KG1 (cell line): ENCODE measurements around the gene SRP14.

Source experiments
- DNase-seq: peaks from one replicate; lab custom pipeline; 2025; lab: John Stamatoyannopoulos, UW

SRP14 gene

DNA sequence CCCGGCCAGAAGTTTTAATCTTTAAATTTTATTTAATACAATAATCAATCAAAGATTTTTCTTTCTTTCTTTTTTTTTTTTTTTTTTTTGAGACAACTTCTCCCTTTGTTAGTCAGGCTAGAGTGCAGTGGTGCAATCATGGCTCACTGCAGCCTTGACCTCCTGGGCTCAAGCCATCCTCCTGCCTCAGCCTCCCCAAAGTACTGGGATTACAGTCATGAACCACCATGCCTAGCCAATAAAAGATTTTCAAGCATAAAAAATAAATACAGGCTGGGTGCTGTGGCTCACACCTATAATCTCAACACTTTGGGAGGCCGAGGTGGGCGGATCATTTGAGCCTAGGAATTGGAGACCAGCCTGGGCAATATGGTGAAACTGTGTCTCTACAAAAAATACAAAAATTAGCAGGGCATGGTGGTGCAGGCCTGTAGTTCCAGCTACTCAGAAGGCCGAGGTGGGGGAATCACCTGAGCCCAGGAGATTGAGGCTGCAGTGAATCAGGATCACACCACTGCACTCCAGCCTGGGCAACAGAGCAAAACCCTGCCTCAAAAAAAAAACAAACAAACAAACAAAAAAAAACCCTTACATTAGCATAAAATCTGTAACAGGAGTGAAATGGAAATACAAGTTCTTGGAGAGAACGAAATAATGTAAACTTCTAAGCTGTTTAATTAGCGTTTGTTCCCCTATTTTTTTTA is 29.1 kb upstream of the SRP14 start:
- no peak for DNase-seq

DNA sequence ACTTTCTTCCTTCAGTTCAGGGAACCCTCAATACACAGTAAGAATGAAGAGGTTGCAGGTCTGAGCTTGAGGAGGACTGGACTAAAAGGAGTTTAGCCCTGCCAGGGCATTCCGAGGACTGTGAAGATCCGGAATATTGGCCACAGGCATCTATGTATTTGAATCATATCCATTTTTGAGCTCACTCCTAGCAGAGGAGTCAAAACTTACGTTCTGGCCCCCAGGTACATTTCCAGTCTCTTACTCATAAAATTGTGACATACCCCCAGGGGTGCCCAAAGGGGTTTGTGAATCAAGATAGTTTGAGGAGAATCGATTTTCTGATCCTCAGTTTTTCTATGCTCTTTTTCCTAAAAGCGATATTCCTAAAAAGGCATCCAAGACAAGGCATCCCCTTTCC is 27.6 kb upstream of the SRP14 start:
- no peak for DNase-seq

DNA sequence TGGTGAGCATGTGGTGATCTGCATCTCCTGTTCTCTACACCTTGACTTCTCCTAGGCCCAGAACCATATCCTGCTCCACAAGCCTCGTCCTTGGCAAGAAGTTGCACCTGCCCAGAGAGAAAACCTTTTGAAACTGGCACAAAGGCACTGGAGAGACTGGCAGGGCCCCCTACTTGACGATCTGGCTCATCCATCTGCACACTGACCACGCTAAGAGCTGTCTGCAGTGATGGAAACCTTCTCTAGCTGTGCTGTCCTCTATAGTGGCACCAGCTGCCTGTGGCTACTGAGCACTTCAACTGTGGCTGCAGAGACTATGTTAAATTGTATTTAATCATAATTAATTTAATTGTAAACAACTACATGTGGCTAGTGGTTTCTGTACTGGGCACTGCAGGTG is 26.2 kb upstream of the SRP14 start:
- DNase-seq, result no peak

DNA sequence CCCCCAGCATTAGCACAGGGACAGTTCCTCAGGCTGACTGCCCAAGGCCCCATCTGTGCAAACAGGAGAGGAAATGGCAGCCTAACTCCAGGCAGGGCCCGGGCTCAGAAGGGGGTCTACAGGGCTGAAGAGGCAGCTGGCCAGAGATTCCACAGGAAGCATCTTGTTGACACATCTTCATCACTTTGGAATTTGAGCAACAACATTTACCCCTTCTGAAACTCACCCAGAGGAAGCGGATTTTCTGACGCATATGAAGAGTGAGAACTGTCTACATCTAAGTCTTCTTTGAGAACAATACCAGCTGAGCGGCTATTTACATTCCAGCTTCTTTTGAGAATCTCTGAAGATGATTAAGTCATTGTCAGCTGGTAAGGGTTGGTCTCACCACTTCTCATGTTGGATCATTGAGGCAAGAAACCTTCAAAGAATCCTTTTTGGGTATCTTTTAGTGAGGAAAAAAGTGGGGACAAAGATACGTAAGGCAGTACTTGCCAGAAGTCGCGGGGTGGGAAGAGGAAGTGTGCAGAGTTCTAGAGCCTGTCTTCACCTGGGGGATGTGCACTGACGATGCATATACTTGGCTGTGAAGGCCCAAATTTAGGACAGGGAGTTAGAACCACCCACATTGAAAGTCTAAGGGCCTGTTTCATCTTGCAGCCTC is 25.4 kb upstream of the SRP14 start:
- no peak for DNase-seq

DNA sequence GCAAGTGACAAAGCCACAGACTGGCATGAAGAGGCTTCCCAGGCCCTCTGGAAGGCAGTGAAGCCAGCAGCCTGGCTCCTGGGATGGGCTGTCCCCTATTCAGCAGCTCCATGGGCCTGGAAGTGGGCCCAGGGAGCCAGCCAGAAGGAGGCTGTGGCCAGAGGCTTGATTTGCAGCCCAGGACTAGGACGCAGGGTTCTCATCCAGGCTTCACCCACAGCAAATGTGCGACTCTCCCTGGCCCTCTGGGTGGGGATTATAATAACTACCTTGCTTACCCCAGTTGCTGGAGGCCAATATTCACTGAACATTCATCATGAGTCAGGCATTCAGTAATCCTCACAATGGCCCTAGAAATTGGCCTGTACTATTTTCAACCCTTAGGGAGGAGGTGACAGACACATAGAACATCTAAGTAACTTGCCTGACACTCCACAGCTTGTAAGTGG is 24.6 kb upstream of the SRP14 start:
- no peak for DNase-seq

DNA sequence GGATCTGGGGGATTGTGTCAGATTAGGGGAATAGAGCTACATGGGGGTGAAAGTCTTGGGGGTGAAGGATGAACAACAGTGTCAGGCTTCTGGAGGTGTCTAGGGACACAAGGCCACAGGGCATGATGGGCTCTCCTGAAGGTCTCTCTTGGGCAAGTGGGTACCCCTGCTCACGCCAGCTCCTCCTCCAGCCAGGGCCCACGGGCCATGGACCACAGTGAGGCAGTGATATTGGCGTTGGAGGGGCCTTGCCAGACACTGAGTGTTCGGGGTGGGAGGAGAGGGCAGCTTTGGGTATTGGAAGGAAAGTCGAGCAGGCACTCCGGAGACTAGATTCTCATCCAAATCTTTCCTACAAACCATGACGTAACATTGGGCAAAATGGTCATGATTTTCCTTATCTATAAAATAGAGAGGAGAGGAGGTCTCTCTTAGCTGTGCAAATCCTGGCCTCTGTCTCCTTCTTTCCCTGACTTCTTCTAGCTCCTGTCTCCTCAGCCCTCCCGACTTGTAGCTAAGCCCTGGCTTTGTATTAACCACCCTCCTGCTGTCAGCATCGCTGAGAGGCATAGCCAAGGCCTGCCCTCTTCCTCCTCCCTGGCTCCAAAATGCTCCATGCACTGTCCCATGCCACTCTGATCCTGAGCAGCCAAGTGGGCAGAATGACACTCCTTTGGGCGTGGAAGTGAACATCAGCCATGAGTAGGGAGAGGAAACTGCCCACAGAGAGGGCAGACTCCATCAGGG is 24.0 kb upstream of the SRP14 start:
- no peak for DNase-seq

DNA sequence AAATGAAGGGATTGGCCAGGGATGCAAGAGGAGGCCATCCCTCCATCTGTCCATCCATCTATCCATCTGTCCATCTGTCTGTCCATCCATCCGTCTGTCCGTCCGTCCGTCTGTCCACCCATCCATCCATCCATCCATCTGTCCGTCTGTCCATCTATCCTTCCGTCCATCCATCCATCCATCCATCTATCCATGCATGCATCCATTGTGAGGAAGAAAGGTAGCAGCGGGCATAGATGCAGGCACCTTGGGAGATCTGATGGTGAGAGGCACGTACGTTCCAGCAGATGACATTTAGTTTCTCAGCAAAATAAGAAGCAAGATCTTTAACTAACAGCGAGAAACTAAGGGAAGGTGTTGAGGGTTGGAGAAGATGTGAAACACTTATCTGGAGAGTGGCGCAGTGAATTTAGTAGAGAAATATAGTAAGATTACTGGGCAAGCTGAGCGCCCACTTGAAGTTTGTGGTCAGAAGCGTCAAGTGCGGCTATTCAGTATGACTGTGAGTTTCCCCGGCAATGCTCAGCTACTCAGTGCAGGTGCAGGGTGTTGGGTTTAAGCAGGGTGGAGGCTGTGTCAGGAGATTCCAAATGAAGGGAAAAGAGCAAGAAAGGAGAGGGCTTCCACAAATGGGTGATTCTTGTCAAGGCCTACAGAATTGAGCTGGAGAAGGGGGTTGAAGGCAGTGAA is 22.4 kb upstream of the SRP14 start:
- no peak for DNase-seq

DNA sequence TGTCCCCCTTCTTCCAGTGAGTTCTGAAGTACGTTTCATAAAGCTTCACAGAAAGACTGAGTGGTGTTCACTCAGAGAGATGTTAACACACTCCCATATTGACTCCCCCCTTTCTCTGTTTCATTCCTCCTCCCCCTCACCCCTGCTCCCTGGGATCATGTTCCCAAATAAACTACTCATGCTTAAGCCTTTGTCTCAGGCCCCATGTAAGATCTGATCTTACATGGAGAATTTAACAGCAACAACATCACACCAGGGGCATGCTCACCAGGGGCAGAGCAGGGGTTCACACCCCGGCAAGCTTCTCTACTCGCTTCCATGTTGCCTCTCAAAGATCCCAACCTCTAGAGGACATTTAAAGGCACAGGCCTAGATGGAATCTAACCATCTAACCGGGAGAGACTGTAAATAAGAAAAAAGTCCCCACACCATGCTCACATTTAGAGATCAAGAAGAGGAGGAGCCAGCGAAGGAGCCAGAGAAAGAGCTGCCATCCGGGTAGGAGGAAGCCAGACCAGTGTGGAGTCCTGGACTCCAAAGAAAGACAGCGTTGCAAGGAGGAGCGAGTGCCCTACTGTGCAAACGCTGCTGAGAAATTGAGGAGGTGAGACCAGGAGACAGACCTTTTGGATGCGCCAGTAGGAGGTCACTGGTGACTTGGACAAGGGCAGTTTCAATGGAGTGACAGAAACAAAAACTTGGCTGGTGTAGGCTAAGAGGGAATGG is 21.4 kb upstream of the SRP14 start:
- no peak for DNase-seq

DNA sequence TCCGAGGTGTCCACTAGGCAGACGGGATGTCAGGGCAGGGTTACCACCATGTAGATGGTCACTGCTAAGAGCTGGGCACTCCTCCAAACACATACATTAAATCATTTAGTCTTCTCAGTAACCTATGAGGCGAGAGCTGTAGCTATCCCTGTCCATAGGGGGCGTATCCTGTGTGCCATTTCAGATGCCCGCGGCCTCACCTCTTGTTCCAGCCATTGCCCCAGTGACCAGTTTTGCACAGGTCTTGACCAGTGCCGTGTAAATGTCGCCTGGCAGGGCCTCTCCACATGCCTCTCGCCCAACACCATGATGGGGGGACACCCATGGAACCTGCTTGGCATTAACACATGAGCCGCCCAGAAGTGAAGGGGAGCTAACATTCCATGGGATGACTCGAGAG is 20.8 kb upstream of the SRP14 start:
- DNase-seq, result no peak

DNA sequence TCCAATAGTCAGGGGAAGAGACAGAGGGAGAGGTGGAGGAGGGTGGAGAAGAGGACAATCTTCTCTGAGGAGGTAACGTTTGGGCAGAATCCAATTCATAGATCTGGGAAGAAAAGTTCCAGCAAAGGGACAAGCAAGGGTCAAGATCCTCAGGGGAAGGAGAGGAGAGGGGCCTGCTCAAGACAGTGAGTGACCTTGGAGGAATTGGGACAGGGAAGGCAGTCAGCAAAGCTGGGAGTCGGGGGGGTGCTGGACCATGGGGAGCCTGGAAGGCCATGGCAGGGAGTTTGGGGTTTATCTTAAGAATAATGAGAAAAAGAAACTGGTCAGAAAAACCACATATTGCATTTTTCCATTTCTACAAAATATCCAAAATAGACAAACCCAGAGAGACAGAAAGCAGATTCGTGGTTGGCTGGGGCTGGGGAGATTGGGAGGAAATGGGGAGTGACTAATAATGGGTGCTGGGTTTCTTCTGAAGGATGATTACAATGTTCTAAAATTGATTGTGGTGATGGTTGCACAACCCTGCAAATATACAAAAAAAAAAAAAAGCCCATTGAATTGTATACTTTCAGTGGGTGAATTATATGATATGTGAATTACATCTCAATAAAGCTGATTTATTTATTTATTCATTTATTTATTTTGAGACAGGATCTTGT is 19.6 kb upstream of the SRP14 start:
- no peak for DNase-seq

DNA sequence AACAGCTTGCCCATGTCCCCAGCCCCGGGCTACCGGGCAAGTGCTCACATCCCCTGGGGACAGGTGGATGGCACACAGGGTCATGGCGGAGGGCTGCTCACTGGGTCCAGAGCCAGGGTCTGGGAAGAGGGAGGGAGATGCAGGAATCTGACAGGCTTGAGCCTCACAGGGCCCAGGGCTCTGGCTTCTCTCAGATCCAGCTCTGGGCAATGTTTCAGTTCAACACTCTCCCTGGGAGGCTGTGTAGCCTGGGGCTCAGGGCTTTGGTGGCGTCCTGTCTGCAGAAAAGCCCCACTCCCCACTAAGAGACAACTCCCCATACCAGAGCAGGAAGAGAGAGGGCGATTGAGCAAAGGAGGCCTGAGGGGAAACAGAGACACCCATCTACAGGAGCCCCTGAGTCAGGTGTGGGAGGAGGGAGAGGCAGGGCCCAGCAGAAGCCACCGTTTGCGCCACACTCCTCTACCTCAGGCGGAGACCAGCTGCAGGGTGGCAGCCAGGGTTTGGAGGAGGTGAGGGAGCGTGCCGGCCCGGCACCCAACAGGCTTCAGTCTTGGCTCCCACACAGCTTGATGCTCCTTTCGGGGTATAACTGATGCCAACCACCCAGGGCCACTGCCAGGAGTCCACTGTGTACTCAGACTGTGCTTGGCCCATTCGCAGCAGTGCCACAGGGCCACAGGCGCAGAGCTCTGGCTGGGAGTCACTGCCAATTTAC is 16.8 kb upstream of the SRP14 start:
- DNase-seq, result no peak

DNA sequence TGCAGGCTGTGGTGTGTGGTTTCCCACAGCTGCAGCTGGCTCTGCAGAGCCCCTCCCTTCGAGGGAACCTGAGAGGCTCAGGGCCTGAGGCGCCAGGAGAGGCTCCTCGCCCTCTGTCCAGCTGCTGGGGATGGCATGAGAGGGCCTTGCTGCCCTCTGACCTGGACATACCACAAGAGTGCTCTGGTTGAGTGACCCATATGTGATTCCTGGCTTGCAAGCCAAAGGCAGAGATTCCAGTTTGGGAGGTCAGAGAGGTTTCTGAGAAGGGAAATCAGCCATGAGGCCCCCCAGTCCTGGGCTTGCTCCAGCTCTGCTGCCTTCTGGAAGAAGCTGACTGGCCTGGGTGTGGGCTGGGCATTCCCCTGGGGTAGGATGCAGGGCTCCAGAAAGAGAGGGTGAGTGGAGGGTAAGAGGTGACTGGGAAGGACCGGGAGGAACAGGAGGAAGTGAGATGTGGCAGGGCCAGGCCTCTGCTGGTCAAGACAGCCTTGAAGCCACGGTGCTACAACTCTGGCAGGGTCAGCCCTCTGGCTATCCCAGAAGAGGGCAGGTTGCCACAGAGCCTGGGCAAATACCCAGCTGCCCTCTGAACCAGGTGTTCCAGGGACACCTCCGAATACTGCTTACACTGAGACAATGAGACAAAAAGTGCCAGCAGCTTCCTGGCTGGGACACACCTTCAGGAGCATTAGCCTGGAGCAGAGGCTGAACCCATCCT is 16.0 kb upstream of the SRP14 start:
- DNase-seq, result no peak

DNA sequence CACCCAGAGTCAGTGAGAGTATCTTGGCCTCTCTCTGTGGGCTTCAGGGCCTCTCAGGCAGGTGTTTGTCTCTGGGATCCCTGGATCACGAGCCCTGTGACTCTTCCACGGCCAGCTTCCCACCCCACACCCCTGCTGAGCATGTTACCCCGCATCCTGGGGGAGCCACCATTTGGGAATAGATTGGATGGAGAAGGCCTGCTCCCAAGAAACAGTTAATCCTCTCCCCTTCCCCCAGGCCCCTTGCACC is 15.5 kb upstream of the SRP14 start:
- DNase-seq, result no peak

DNA sequence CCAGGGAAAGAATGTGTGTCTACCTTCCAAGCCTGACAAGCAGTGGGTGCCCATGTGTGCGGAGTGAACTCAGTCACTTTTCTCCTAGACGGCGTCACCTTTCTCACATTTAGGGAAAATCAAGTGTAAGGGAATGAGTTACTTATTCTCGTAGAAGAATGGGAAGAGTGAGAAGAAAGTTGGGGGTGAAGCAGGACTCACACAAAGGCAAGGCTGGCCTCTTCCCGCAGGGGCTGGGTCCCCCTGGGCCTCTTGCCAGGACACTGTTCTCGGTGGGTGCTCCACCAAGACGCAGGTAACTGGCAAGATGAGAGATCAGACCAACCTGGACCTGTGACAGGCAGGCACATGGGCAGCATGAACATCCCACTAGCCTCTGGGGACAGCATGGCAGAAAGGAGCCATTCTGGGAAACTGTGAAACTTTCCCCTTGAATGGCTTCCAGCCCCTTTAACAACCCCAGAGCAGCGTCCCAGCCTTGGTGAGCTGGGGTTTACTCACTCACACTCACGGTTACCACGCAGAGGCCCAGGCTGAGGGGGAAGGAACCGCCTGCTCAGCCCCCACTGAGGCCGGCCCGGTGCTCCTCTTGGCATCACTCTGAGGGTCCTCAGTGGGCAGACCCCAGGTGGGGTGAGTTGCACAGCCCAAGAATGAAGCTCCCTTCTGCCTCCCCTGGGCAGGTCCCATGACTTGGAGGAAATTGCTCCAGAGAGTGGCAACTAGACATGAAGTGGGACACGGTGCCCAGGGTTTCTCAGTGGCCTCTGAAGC is 15.0 kb upstream of the SRP14 start:
- no peak for DNase-seq

DNA sequence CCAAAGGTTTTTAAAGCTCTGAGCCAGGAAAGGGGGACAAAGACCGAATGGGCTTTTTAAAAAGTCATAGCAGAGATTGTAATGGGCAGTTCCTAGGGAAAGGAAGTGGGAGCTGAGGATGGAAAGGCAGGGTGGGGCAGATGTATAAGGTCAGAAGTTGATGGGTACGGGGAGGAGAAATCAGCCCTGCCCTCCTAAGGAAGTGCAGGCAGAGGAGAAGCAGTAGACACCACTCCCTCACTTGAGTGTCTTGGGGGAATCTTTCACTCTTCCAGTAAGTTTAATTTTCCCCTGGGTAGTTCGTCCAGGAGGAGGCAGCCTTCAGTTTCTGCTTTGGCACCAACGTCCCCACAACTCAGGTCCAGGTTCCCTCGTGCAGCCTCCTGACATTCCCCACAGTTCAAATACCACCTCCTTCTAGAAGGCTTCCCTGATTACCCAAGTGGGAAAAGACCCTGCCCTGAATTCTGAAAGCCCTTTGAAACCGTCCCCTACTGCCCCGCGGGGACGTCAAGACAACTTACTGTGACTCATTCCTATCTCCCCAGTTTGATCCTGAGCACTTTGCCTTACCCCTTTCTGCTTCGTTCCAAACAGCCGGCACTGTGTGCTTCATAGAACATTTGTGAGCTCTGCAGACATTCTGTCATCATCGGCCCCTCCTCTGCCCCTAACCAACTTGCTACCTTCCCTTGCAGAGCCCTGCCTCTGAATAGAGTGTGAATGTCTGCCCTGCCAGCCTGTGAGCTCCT is 14.3 kb upstream of the SRP14 start:
- DNase-seq, result no peak

DNA sequence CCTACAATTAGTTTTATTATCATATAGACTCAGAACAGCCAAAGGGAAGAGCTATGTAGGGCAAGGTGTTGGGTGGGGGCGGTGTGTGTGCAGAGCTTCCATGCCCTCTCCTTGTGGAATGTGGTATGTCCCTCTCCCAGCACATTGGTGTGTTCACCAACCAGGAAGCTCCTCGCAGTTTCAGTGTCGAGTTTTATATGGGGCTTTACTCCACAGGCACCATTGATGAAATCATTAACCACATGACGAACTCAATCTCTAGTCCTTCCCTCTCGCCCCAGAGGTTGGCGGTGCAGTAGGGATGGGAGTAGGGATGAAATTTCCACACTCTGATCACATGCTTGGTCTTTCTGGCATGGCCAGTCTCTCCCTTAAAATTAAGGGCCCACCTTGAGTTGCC is 13.6 kb upstream of the SRP14 start:
- no peak for DNase-seq

DNA sequence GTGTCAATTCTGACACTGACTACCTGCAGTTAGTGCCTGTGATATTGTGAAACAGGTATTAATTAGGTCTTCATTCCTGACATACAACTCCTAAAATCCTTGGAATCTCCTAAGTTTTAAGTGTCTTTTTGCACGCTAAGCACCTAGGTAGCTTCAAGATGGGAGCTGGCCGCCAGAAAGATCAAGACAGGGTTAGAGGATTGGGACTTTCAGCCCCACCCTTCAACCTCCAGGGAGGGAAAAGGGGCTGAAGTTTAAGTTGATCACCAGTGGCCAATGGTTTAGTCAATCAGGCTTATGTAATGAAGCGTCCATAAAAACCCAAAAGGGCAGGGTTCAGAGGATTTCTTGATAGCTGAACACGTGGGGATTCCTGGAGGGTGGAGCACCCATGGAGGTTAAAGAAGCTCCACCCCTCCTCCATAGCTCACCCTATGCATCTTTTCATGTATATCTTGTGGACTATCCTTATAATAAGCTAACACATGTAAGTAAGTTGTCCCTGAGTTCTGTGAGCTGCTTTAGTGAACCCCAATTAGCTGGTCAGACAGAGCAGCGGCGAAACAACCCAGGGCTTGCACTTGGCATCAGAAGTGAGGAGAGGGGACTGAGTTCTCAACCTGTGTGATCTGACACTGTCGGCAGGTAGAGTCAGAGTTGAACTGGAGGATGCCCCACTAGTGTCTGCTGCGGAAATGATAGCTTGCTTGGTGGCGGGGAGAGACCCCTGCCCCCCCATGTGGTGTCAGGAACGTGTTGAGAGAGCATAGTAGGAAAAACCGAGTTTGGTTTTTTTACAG is 12.8 kb upstream of the SRP14 start:
- no peak for DNase-seq
